Hepatocyte (in vitro differentiated cells): ENCODE results near the gene DLGAP3.

Experiments used
- EZH2 ChIP-seq: fragments of 200-600 bp; sonication (generic); IDR thresholded peaks from 2 replicates; pipeline ENCODE4 v1.6.1; 2016; ENCODE audit warnings: antibody characterized with exemption, mild to moderate bottlenecking, borderline replicate concordance
- EZH2phosphoT487 ChIP-seq: fragments of 200-600 bp; sonication (generic); IDR thresholded peaks from one replicate; pipeline ENCODE4 v1.6.1; 2018; ENCODE audit warnings: antibody characterized with exemption, mild to moderate bottlenecking, low read depth, moderate library complexity; ENCODE audit not compliant: unreplicated experiment, severe bottlenecking
- TF ChIP-seq, protein P1 (sequence below): fragments of 200-600 bp; sonication (generic); IDR thresholded peaks from 2 replicates; pipeline ENCODE4 v1.5.1; 2016; ENCODE audit warnings: antibody characterized with exemption, mild to moderate bottlenecking; ENCODE audit not compliant: poor library complexity

DNA sequence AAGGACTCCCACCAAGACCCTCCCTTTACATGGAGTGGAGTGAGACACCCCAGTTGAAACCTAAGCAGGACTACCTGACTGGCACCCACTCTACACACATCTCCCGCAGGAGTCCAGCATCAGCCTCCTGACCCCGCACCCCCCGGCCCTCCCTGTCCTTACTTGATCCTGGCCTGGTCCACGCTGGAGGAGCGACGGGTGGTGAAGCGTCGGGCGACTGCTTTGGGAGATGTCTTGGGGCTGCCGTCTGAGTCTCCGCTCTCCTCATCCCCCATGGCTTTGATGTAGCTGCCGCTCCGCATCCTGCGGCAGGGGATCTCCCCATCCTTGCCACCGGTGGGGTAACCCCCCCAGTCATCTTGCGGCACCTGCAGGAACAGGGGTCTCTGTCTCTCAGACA is 29.5 kb downstream of the DLGAP3 start:
- TF ChIP-seq, protein P1, sequence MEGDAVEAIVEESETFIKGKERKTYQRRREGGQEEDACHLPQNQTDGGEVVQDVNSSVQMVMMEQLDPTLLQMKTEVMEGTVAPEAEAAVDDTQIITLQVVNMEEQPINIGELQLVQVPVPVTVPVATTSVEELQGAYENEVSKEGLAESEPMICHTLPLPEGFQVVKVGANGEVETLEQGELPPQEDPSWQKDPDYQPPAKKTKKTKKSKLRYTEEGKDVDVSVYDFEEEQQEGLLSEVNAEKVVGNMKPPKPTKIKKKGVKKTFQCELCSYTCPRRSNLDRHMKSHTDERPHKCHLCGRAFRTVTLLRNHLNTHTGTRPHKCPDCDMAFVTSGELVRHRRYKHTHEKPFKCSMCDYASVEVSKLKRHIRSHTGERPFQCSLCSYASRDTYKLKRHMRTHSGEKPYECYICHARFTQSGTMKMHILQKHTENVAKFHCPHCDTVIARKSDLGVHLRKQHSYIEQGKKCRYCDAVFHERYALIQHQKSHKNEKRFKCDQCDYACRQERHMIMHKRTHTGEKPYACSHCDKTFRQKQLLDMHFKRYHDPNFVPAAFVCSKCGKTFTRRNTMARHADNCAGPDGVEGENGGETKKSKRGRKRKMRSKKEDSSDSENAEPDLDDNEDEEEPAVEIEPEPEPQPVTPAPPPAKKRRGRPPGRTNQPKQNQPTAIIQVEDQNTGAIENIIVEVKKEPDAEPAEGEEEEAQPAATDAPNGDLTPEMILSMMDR: no peak
- TF ChIP-seq EZH2: no peak
- no peak for TF ChIP-seq EZH2phosphoT487
